H1 (cell line): ENCODE measurements around the gene MINDY1. TPM values are rescaled to one million over a fixed set of nuclear protein-coding genes. Genes with fewer than 3 reads are reported as not detected.

Source experiments
- ASH2L ChIP-seq: fragments of 200-600, 300-600 bp; sonication (generic); IDR thresholded peaks from one replicate; pipeline ENCODE4 v1.7.1; 2017; ENCODE audit warnings: low read length
- ATF3 ChIP-seq: IDR thresholded peaks from 2 replicates; pipeline ENCODE4 v1.6.1; 2011; ENCODE audit warnings: low read depth, mild to moderate bottlenecking, low read length; ENCODE audit not compliant: insufficient read depth
- BRCA1 ChIP-seq: IDR thresholded peaks from 2 replicates; pipeline ENCODE4 v1.6.1; 2012; ENCODE audit warnings: low read depth, low read length, improper control_type of control experiment
- CHD2 ChIP-seq: IDR thresholded peaks from 2 replicates; pipeline ENCODE4 v1.6.1; 2012; ENCODE audit warnings: low read length, improper control_type of control experiment
- CTBP2 ChIP-seq: IDR thresholded peaks from 2 replicates; pipeline ENCODE4 v1.7.0; 2011; ENCODE audit warnings: borderline replicate concordance, mild to moderate bottlenecking, moderate library complexity, mixed read lengths, low read length; ENCODE audit not compliant: insufficient read depth, insufficient read length
- EZH2 ChIP-seq: fragments of 200-600 bp; sonication (generic); IDR thresholded peaks from 2 replicates; pipeline ENCODE4 v1.7.1; 2012; ENCODE audit warnings: low read depth, mild to moderate bottlenecking, moderate library complexity, low read length, inconsistent platforms; ENCODE audit not compliant: severe bottlenecking
- GABPA ChIP-seq: IDR thresholded peaks from 2 replicates; pipeline ENCODE4 v1.6.1; 2011; ENCODE audit warnings: mild to moderate bottlenecking, low read length, moderate library complexity, borderline replicate concordance; ENCODE audit not compliant: insufficient read depth
- HDAC2 ChIP-seq, 2 experiments: fragments of 300-600 bp in 1 of 2; sonication (generic) in 1 of 2; IDR thresholded peaks; 2 replicates each; pipeline ENCODE4 v1.6.1; 2011 to 2012; ENCODE audit warnings: low read depth in 2 of 2, low read length in 2 of 2, mild to moderate bottlenecking in 2 of 2, moderate library complexity in 2 of 2, borderline replicate concordance in 1 of 2, inconsistent platforms in 1 of 2
- NANOG ChIP-seq: IDR thresholded peaks from 2 replicates; pipeline ENCODE4 v1.6.1; 2011; ENCODE audit warnings: low read length, low read depth, mild to moderate bottlenecking, inconsistent platforms; ENCODE audit not compliant: insufficient read depth, poor library complexity, severe bottlenecking
- NRF1 ChIP-seq: IDR thresholded peaks from 2 replicates; pipeline ENCODE4 v1.6.1; 2011; ENCODE audit warnings: mild to moderate bottlenecking, low read depth, low read length, improper control_type of control experiment
- PHF8 ChIP-seq: fragments of 200-600 bp; sonication (generic); conservative IDR thresholded peaks from 2 replicates; pipeline ENCODE4 v1.7.1; 2012; ENCODE audit warnings: low read depth, mild to moderate bottlenecking, inconsistent platforms, low read length, moderate library complexity
- POLR2A ChIP-seq, 2 experiments: IDR thresholded peaks; 1 replicate in 1 of 2; 2 replicates in 1 of 2; pipeline ENCODE4 v1.6.1; 2011; ENCODE audit warnings: low read depth in 2 of 2, low read length in 2 of 2, mild to moderate bottlenecking in 2 of 2; ENCODE audit errors: control extremely low read depth in 1 of 2
- polyA plus RNA-seq, 7 experiments: library from polyadenylated mRNA; depleted of rRNA in 3 of 7; stranded (reverse) in 5 of 7; unstranded in 2 of 7; fragments of >200 nt in 5 of 7; fragments of 200-250 nt in 2 of 7; gene quantifications; 1 replicate in 5 of 7; 2 replicates in 1 of 7; 4 replicates in 1 of 7; pipeline versions ENCODE4 v1.2.1 to v1.2.3, GENCODE V29; 2011 to 2013; ENCODE audit warnings: missing spikeins in 2 of 7, mixed read lengths in 2 of 7
- total RNA-seq: library from RNA; stranded (reverse); fragmentation: NEBNext Ultra II Directional; extraction: Animal tissue kit (Norgen Biotek cat#: 25700); gene quantifications from 2 replicates; pipeline ENCODE4 v1.2.1, GENCODE V29; 2021

MINDY1 gene
- total and polyA plus RNA-seq, 2 of the 8 experiments (the other 6 are each of a cell fraction or from before 2014, with no cell fraction given), result 10.3 to 11.4 TPM

GRCh38 chr1:150973836-150974579, 32.7 kb downstream of the MINDY1 start (continued):
- TF ChIP-seq HDAC2 (IDR thresholded peaks at IDR 0.05; ENCODE audit: borderline replicate concordance in 1 of 2, low read depth in 2 of 2, low read length in 2 of 2) (0 out of 4 replicates have a peak, but pooled peaks of 1 of the 2 experiments have one; percentile 40), ATF3 (no peak), BRCA1 (no peak), ASH2L (no peak), NRF1 (no peak), CHD2 (no peak), POLR2A (IDR thresholded peaks at IDR 0.05; ENCODE audit: control extremely low read depth in 1 of 2, low read depth in 2 of 2, low read length in 2 of 2) (peak; percentile 14 to 25; a peak in 1 of 3 replicates), GABPA (no peak), EZH2 (no peak), NANOG (no peak), PHF8 (peak; percentile 30; the same call in 1 of the 2 replicates), CTBP2 (no peak)
